Bronchial epithelial cell (primary cell): ENCODE measurements around the gene YBX3. TPM values are rescaled to one million over a fixed set of nuclear protein-coding genes. Genes with fewer than 3 reads are reported as not detected.

Experiments used
- DNase-seq: peaks from one replicate; pipeline ENCODE4 v3.0.0-alpha.2; 2010; ENCODE audit warnings: low read depth
- FAIRE-seq: peaks from 2 replicates; lab custom pipeline; 2011; peaks lifted over from hg19 to GRCh38; lab: Jason Lieb, UNC
- H3K27me3 ChIP-seq: 2 replicates; pipeline ENCODE4 v1.5.1; 2011; ENCODE audit warnings: low read length; ENCODE audit not compliant: control insufficient read depth, insufficient read depth
- H3K36me3 ChIP-seq: 2 replicates; pipeline ENCODE4 v1.5.1; 2011; ENCODE audit warnings: low read length; ENCODE audit not compliant: control insufficient read depth, insufficient read depth
- H3K4me3 ChIP-seq: 2 replicates; pipeline ENCODE4 v1.5.1; 2011; ENCODE audit warnings: mild to moderate bottlenecking, low read depth, low read length, control low read depth
- total RNA-seq: library from RNA; depleted of rRNA; stranded (reverse); fragments of >200 nt; gene quantifications from 2 replicates; pipeline ENCODE4 v1.2.1, GENCODE V29; 2014
- TF ChIP-seq, protein P1 (sequence below): IDR thresholded peaks from 2 replicates; pipeline ENCODE4 v1.5.1; 2011; ENCODE audit warnings: mild to moderate bottlenecking, moderate library complexity, low read length, control low read depth, inconsistent platforms; ENCODE audit not compliant: insufficient read depth, severe bottlenecking

YBX3 gene
- total RNA-seq, 1 donor from 2014 or later: 134 TPM

DNA sequence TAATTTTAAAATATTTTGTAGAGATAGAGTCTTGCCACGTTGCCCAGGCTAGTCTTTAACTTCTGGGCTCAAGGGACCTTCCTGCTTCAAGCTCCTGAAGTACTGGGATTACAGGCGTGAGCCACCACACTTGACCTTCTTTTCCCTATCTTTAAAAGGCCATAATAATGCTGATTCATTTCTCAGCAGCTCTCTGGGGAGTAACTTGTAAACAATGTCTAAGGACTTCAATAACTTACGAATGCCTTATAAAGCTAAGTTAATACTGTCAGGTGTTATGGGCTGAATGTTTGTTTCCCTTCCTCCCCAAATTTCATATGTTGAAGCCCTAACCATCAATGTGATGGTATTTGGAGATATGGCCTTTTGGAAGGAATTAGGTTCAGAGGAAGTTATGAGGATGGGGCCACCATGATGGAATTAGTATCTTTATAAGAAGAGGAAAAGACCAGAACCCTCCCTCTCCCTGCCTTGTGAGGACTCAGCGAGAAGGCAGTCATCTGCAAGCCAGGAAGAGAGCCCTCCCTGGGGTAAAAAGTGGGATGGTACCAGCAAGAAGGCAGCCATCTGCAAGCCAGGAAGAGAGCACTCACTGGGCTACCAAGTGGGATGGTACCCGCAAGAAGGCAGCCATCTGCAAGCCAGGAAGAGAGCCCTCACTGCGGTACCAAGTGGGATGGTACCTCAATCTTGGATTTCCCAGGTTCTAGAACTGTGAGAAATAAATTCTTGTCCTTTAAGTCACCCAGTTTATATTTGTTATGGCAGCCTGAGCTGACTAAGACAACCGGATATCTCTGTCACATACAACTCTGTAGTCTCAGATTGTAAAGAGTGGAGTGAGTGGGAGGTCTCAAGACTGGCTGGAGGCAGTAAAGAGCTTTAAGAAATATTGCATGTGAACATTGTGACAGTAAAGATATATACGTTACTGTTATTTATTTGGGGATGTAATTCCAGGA lies 16.3 kb upstream of the YBX3 start:
- TF ChIP-seq, protein P1, sequence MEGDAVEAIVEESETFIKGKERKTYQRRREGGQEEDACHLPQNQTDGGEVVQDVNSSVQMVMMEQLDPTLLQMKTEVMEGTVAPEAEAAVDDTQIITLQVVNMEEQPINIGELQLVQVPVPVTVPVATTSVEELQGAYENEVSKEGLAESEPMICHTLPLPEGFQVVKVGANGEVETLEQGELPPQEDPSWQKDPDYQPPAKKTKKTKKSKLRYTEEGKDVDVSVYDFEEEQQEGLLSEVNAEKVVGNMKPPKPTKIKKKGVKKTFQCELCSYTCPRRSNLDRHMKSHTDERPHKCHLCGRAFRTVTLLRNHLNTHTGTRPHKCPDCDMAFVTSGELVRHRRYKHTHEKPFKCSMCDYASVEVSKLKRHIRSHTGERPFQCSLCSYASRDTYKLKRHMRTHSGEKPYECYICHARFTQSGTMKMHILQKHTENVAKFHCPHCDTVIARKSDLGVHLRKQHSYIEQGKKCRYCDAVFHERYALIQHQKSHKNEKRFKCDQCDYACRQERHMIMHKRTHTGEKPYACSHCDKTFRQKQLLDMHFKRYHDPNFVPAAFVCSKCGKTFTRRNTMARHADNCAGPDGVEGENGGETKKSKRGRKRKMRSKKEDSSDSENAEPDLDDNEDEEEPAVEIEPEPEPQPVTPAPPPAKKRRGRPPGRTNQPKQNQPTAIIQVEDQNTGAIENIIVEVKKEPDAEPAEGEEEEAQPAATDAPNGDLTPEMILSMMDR: no peak
- DNase-seq (no peak), FAIRE-seq (no peak)
- H3K27me3 ChIP-seq: no peaks in the 10 kb centered on the region
- H3K36me3 ChIP-seq: no peaks in the 10 kb centered on the region
- H3K4me3 ChIP-seq: no peak overlapping the region

DNA sequence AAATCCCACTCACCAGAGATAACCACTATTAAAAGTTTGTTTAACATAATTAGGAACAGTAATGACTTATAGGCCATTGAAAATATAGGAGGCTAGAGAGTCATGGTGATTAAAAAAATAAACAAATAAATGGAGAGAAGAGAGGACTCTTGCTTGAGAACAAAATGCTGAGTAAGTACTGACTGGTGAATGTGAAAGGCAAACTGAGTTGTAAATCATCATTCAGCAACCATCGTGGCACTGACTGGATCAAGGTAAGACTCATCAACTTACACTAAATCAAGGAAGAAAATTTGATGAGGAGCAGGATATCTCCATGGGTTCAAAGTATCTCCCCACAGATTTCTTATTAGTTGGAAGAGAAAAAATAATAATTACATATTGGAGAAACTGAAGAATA lies 14.1 kb upstream of the YBX3 start:
- Histone ChIP-seq H3K4me3 (no peak overlapping the region), H3K27me3 (no peaks in the 10 kb centered on the region), H3K36me3 (no peaks in the 10 kb centered on the region)
- FAIRE-seq (no peak), DNase-seq (no peak)
- TF ChIP-seq, protein P1: no peak

DNA sequence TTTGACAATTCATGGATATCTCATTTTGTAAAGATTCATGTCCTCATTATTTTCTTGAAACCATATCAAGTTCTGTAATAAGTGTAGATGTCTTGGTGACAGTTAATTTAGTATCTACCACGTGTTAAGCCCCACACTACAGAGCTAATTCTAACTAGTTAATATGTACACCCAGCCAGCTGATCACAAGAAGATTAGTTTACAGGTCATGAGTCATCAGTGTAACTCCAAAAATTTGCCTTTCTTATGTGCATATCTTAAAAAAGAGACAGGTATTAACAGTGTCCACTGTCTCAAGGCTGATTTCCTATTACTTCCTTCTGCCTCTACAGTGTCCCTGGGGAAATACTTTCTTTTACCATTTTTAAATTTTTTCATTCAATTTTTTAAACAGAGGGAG lies 13.3 kb upstream of the YBX3 start:
- Histone ChIP-seq H3K27me3 (no peaks in the 10 kb centered on the region), H3K36me3 (no peaks in the 10 kb centered on the region), H3K4me3 (no peak overlapping the region)
- DNase-seq (no peak), FAIRE-seq (no peak)
- TF ChIP-seq, protein P1: no peak

DNA sequence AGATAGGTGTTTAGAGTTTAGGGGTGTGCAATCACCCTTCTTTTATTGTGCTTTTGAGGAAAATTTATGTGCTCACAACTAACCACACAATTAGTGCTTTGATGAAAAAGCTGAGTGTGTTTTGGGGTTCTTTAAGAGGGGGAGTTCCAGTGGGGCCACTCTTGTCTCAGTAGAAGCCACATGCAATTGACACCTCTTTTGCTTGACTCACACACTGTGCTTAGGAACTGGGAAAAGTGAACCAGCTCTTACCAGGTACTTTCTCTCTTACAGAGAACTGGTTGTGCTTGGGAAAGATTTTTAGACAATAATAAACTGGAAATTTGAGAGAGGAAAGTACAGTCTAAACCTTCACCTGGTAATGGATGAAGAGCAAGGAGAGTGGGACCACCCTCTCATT lies 12.3 kb upstream of the YBX3 start:
- no peak for FAIRE-seq
- TF ChIP-seq, protein P1: no peak
- no peaks in the 10 kb centered on the region for H3K27me3 ChIP-seq

DNA sequence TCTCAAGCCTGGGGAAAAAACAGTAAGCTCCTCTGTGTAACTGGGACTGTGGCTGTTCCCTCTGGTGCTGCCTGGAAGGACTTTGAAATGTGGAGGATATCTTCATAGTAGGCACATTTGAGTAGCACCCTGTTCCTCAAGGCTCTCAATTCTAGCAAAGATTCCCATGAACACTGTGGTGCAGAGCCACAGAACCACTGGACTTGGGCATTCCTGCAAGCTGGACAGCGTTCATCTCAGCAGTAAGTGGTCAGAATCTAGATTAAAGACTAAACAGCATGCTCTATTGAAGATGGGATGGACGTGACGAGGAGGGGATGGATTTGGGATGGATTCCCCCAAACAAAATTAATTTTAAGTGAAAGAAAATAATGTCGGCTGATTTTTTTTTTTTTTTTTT lies 9.4 kb upstream of the YBX3 start:
- Histone ChIP-seq H3K27me3 (no peaks in the 10 kb centered on the region), H3K36me3 (no peaks in the 10 kb centered on the region), H3K4me3 (no peak overlapping the region)
- TF ChIP-seq, protein P1: no peak
- DNase-seq (no peak), FAIRE-seq (no peak)

More for the DNA sequence above, 12.3 kb upstream of the YBX3 start:
- DNase-seq: no peak
- H3K4me3 ChIP-seq: no peak overlapping the region
- H3K36me3 ChIP-seq: no peaks in the 10 kb centered on the region
